ENCODE results near the gene PSMG4. TPM values are rescaled to one million over a fixed set of nuclear protein-coding genes. Genes with fewer than 3 reads are reported as not detected.

The PSMG4 gene
- total RNA-seq, 1 experiment from 2014 or later, result 40.0 TPM

DNA sequence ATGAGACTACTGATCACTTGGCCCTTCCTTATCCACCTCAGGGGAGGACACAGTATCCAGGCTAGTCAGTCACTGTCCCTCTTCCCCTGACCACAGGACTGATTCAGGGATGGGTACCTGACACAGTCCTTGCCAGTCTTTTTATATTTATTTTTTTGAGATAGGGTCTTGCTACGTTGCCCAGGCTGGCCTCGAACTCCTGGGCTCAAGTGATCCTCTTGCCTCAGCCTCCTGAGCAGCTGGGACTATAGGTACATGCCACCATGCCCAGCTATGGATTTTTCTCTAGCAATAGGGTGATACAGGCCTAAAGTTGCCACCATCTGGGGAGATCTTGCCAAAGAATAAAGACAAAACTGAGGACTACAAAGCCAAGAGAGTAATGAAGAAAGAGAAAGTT is 41.5 kb upstream of the PSMG4 start:
- BruUV-seq (replicated peaks), result no TSS peak
- TF ChIP-seq, protein P1, sequence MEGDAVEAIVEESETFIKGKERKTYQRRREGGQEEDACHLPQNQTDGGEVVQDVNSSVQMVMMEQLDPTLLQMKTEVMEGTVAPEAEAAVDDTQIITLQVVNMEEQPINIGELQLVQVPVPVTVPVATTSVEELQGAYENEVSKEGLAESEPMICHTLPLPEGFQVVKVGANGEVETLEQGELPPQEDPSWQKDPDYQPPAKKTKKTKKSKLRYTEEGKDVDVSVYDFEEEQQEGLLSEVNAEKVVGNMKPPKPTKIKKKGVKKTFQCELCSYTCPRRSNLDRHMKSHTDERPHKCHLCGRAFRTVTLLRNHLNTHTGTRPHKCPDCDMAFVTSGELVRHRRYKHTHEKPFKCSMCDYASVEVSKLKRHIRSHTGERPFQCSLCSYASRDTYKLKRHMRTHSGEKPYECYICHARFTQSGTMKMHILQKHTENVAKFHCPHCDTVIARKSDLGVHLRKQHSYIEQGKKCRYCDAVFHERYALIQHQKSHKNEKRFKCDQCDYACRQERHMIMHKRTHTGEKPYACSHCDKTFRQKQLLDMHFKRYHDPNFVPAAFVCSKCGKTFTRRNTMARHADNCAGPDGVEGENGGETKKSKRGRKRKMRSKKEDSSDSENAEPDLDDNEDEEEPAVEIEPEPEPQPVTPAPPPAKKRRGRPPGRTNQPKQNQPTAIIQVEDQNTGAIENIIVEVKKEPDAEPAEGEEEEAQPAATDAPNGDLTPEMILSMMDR (IDR thresholded peaks at IDR 0.05; ENCODE audit: unreplicated experiment), result no peak
- no peak overlapping the region for H3K27ac Mint-ChIP-seq (ENCODE audit: low read depth, unreplicated experiment)
- no peaks in the 10 kb centered on the region for H3K4me1 Mint-ChIP-seq (ENCODE audit: insufficient read depth, unreplicated experiment)
- intact Hi-C loops (cut with micrococcal nuclease), result no loop called here
- ChIA-PET POLR2A (no interaction called here), CTCF (interaction anchor here (1.1 kb wide), 1 partner anchor 91 kb away, joined by 3 read pairs; no protein-coding TSS in a partner anchor)
- H3K36me3 Mint-ChIP-seq (ENCODE audit: insufficient read depth, unreplicated experiment), result peaks cover 6% of the 10 kb centered on the region
- H3K4me3 Mint-ChIP-seq (ENCODE audit: unreplicated experiment), result no peak overlapping the region
- peaks cover 51% of the 10 kb centered on the region for H3K27me3 Mint-ChIP-seq (ENCODE audit: insufficient read depth, unreplicated experiment)
- no peak for DNase-seq (ENCODE audit: unreplicated experiment)
- peaks cover 8% of the 10 kb centered on the region for H3K9me3 Mint-ChIP-seq (ENCODE audit: unreplicated experiment)

DNA sequence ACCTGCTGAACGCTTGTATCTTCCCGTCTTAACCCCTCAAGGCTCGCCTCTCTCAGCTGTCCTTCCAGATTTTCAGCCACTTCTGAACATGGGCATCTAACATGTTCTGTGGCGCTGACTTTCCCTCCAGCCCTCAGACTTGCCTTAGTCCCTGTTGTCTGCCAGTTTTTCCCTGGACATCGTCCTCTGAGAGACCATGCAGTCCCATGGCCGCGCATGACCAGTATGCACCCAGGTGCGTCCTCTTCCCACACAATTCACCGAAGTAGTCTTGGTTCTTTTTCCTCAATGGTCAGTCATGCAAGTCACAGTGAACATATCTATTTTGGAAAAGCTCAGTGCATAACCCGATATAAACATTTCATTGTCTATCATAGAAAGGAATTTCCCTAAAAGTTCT is 40.5 kb upstream of the PSMG4 start:
- no peak overlapping the region for H3K4me3 Mint-ChIP-seq (ENCODE audit: unreplicated experiment)
- H3K9me3 Mint-ChIP-seq (ENCODE audit: unreplicated experiment), result peaks cover 10% of the 10 kb centered on the region
- TF ChIP-seq, protein P1 (IDR thresholded peaks at IDR 0.05; ENCODE audit: unreplicated experiment), result no peak
- POLR2A ChIA-PET, result no interaction called here
- intact Hi-C loops (cut with micrococcal nuclease), result no loop called here
- H3K27me3 Mint-ChIP-seq (ENCODE audit: insufficient read depth, unreplicated experiment), result peaks cover 51% of the 10 kb centered on the region
- no peak overlapping the region for H3K27ac Mint-ChIP-seq (ENCODE audit: low read depth, unreplicated experiment)
- CTCF ChIA-PET, result no interaction called here
- BruUV-seq (replicated peaks), result no TSS peak
- DNase-seq (ENCODE audit: unreplicated experiment), result no peak
- no peaks in the 10 kb centered on the region for H3K4me1 Mint-ChIP-seq (ENCODE audit: insufficient read depth, unreplicated experiment)
- H3K36me3 Mint-ChIP-seq (ENCODE audit: insufficient read depth, unreplicated experiment), result peaks cover 6% of the 10 kb centered on the region

DNA sequence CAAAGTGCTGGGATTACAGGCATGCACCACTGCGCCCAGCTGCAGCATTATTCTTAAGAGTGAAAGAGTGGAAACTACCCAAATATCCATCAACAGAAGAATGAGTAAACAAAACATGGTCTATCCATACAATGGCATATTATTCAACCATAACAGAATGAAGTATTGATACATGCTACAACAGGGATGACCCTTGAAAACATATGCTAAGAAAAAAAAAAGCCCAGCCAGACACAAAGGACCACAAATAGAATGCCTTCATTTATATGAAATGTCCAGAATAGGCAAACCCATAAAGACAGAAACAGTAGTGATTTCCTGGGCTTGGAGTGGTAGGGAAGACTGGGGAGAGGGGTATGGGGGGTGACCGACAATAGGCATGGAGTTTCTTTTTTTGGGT is 38.4 kb upstream of the PSMG4 start:
- H3K9me3 Mint-ChIP-seq (ENCODE audit: unreplicated experiment), result peaks cover 10% of the 10 kb centered on the region
- H3K36me3 Mint-ChIP-seq (ENCODE audit: insufficient read depth, unreplicated experiment), result peaks cover 6% of the 10 kb centered on the region
- BruUV-seq (replicated peaks), result no TSS peak
- H3K27me3 Mint-ChIP-seq (ENCODE audit: insufficient read depth, unreplicated experiment), result peaks cover 67% of the 10 kb centered on the region
- POLR2A ChIA-PET, result no interaction called here
- CTCF ChIA-PET, result interaction anchor here (0.6 kb wide), 1 partner anchor 92 kb away, joined by 3 read pairs; no protein-coding TSS in a partner anchor
- intact Hi-C loops (cut with micrococcal nuclease), result no loop called here
- no peak for DNase-seq (ENCODE audit: unreplicated experiment)
- H3K27ac Mint-ChIP-seq (ENCODE audit: low read depth, unreplicated experiment), result no peak overlapping the region
- no peaks in the 10 kb centered on the region for H3K4me1 Mint-ChIP-seq (ENCODE audit: insufficient read depth, unreplicated experiment)
- TF ChIP-seq, protein P1 (IDR thresholded peaks at IDR 0.05; ENCODE audit: unreplicated experiment), result no peak
- H3K4me3 Mint-ChIP-seq (ENCODE audit: unreplicated experiment), result no peak overlapping the region

DNA sequence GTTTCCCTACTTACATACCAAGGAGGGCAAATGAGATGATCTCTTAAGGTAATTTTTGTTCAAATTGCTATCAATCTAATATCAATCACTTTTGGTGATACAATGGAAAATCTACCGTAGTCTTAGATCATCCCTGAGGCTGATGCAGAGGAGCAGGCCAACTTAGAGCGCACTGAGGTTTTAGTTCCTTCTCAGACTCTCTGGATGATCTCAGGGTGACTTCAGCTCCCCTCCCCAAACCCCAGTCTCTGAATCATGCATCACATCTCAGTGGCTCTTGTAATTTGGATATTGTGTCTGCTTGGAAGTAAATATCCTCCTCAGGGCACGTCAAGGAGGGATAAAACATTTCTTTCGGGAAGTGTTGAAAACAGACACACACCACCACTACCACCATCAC is 37.2 kb upstream of the PSMG4 start:
- ChIA-PET CTCF (no interaction called here), POLR2A (no interaction called here)
- no TSS peak for BruUV-seq (replicated peaks)
- TF ChIP-seq, protein P1 (IDR thresholded peaks at IDR 0.05; ENCODE audit: unreplicated experiment), result no peak
- no peaks in the 10 kb centered on the region for H3K36me3 Mint-ChIP-seq (ENCODE audit: insufficient read depth, unreplicated experiment)
- peaks cover 10% of the 10 kb centered on the region for H3K9me3 Mint-ChIP-seq (ENCODE audit: unreplicated experiment)
- H3K27me3 Mint-ChIP-seq (ENCODE audit: insufficient read depth, unreplicated experiment), result peaks cover 65% of the 10 kb centered on the region
- H3K4me1 Mint-ChIP-seq (ENCODE audit: insufficient read depth, unreplicated experiment), result no peaks in the 10 kb centered on the region
- no peak for DNase-seq (ENCODE audit: unreplicated experiment)
- H3K4me3 Mint-ChIP-seq (ENCODE audit: unreplicated experiment), result no peak overlapping the region
- H3K27ac Mint-ChIP-seq (ENCODE audit: low read depth, unreplicated experiment), result no peak overlapping the region
- intact Hi-C loops (cut with micrococcal nuclease), result no loop called here
